Measurements from ENCODE around the gene EFNB1. TPM values are rescaled to one million over a fixed set of nuclear protein-coding genes. Genes with fewer than 3 reads are reported as not detected.

The EFNB1 gene
- total and polyA plus RNA-seq, 2 of the 8 experiments (the other 6 are each of a cell fraction or from before 2014, with no cell fraction given): 2.3 to 5.4 TPM

- TF ChIP-seq CTCF (IDR thresholded peaks at IDR 0.05; ENCODE audit: control extremely low read depth in 1 of 3, insufficient read depth in 1 of 3, low read depth in 1 of 3, low read length in 3 of 3) (no peak), HDAC6 (IDR thresholded peaks at IDR 0.05; ENCODE audit: low read depth, low read length) (no peak), TAF7 (optimal IDR thresholded peaks at IDR 0.05; ENCODE audit: borderline replicate concordance, low read depth, low read length) (no peak), CREB1 (IDR thresholded peaks at IDR 0.05) (no peak), ZNF274 (IDR thresholded peaks at IDR 0.05; ENCODE audit: borderline replicate concordance, extremely low read depth, low read length) (no peak), BCL11A (IDR thresholded peaks at IDR 0.05; ENCODE audit: low read depth in 2 of 2, low read length in 2 of 2) (no peak), CHD2 (IDR thresholded peaks at IDR 0.05; ENCODE audit: low read length) (no peak)
Observed at GRCh38 chrX:68838571-68838910, 9.7 kb downstream of the EFNB1 start (continued).
